ENCODE results near the gene TRPV5. TPM values are rescaled to one million over a fixed set of nuclear protein-coding genes. Genes with fewer than 3 reads are reported as not detected.

Gene TRPV5
- polyA plus RNA-seq, 1 experiment: not detected

- Histone ChIP-seq H3K9me3 (ENCODE audit: control insufficient read depth, insufficient read depth, low read length) (peaks cover 12% of the 10 kb centered on the region; the same call in 1 of the 2 replicates), H3K27ac (ENCODE audit: low read depth, low read length) (no peak overlapping the region), H3K4me3 (ENCODE audit: low read depth, low read length) (no peak overlapping the region), H3K27me3 (ENCODE audit: control insufficient read depth, insufficient read depth, low read length) (no peaks in the 10 kb centered on the region)
- POLR2A ChIA-PET: no interaction called here
- no peak for DNase-seq (ENCODE audit: low read depth, low spot score)
- no peak for TF ChIP-seq CTCF (IDR thresholded peaks at IDR 0.05; ENCODE audit: low read depth, low read length)
- CTCF ChIA-PET: interaction anchor here (0.8 to 1.2 kb wide), 3 partner anchors 15 to 333 kb away, joined by 3 to 5 read pairs (median 3); no protein-coding TSS in a partner anchor
These were observed 51.8 kb downstream of the TRPV5 start for GRCh38 chr7:142881586-142882337.

GRCh38 chr7:142880876-142881505 is 52.6 kb downstream of the TRPV5 start:
- Histone ChIP-seq H3K4me3 (ENCODE audit: low read depth, low read length) (no peak overlapping the region), H3K27ac (ENCODE audit: low read depth, low read length) (no peak overlapping the region), H3K27me3 (ENCODE audit: control insufficient read depth, insufficient read depth, low read length) (no peaks in the 10 kb centered on the region), H3K9me3 (ENCODE audit: control insufficient read depth, insufficient read depth, low read length) (peaks cover 12% of the 10 kb centered on the region; the same call in 1 of the 2 replicates)
- CTCF ChIA-PET: interaction anchor here (0.8 to 1.2 kb wide), 3 partner anchors 14 to 333 kb away, joined by 3 to 5 read pairs (median 3); no protein-coding TSS in a partner anchor
- peak; percentile 48 for TF ChIP-seq CTCF (IDR thresholded peaks at IDR 0.05; ENCODE audit: low read depth, low read length)
- POLR2A ChIA-PET: no interaction called here
- DNase-seq (ENCODE audit: low read depth, low spot score): no peak

- no peak overlapping the region for H3K4me3 ChIP-seq (ENCODE audit: low read depth, low read length)
- no peak for TF ChIP-seq CTCF (IDR thresholded peaks at IDR 0.05; ENCODE audit: low read depth, low read length)
- no peaks in the 10 kb centered on the region for H3K27me3 ChIP-seq (ENCODE audit: control insufficient read depth, insufficient read depth, low read length)
- peaks cover 4% of the 10 kb centered on the region; the same call in 1 of the 2 replicates for H3K9me3 ChIP-seq (ENCODE audit: control insufficient read depth, insufficient read depth, low read length)
- H3K27ac ChIP-seq (ENCODE audit: low read depth, low read length): no peak overlapping the region
- ChIA-PET POLR2A (no interaction called here), CTCF (interaction anchor here (0.8 to 1.4 kb wide), 3 partner anchors 25 to 248 kb away, joined by 3 to 4 read pairs (median 3); no protein-coding TSS in a partner anchor)
- no peak for DNase-seq (ENCODE audit: low read depth, low spot score)
These were observed 54.5 kb downstream of the TRPV5 start for GRCh38 chr7:142879060-142879459.

- CTCF ChIA-PET: no interaction called here
- Histone ChIP-seq H3K27me3 (ENCODE audit: control insufficient read depth, insufficient read depth, low read length) (no peaks in the 10 kb centered on the region), H3K27ac (ENCODE audit: low read depth, low read length) (no peak overlapping the region), H3K9me3 (ENCODE audit: control insufficient read depth, insufficient read depth, low read length) (peaks cover 7% of the 10 kb centered on the region; the same call in 1 of the 2 replicates), H3K4me3 (ENCODE audit: low read depth, low read length) (no peak overlapping the region)
- no peak for TF ChIP-seq CTCF (IDR thresholded peaks at IDR 0.05; ENCODE audit: low read depth, low read length)
- POLR2A ChIA-PET: no interaction called here
- no peak for DNase-seq (ENCODE audit: low read depth, low spot score)
These were observed 55.2 kb downstream of the TRPV5 start for GRCh38 chr7:142878315-142878714.

All from AG04450 (cell line).